ENCODE measurements around the gene DTD2.

GRCh38 chr14:31480156-31480555 lies 22.9 kb upstream of the DTD2 start:
- TF ChIP-seq BHLHE40 (IDR thresholded peaks at IDR 0.05; ENCODE audit: borderline replicate concordance): no peak
- no peak for TF ChIP-seq SUZ12 (IDR thresholded peaks at IDR 0.05)
- TF ChIP-seq ZNF384 (IDR thresholded peaks at IDR 0.05): no peak
- no peak for TF ChIP-seq HDGF (IDR thresholded peaks at IDR 0.05; ENCODE audit: borderline replicate concordance)
- TF ChIP-seq FOXK2 (IDR thresholded peaks at IDR 0.05): no peak
- TF ChIP-seq CTBP1 (IDR thresholded peaks at IDR 0.05; ENCODE audit: borderline replicate concordance): no peak
- no peak for TF ChIP-seq TARDBP (IDR thresholded peaks at IDR 0.05)
- TF ChIP-seq SP1 (IDR thresholded peaks at IDR 0.05): no peak
- no peak for TF ChIP-seq FOXM1 (IDR thresholded peaks at IDR 0.05; ENCODE audit: borderline replicate concordance)
- no peak for TF ChIP-seq NFRKB (IDR thresholded peaks at IDR 0.05)
- TF ChIP-seq FOXA1 (IDR thresholded peaks at IDR 0.05): no peak
- TF ChIP-seq LEF1 (IDR thresholded peaks at IDR 0.05; ENCODE audit: borderline replicate concordance): no peak
- TF ChIP-seq PKNOX1 (IDR thresholded peaks at IDR 0.05): peak; percentile 68; the same call in 1 of the 2 replicates
- no peak for TF ChIP-seq ELF4 (IDR thresholded peaks at IDR 0.05)

Data from HEK293T (cell line).